Mucosa of descending colon (tissue), 3 donors: ENCODE results near the gene ANKRD17. TPM values are rescaled to one million over a fixed set of nuclear protein-coding genes. Genes with fewer than 3 reads are reported as not detected.

Source experiments
- ATAC-seq: fragments of 200-7000 bp; cut with Tn5 transposase; one replicate; pipeline ENCODE4 v1.9.1; 2020; ENCODE audit warnings: mild to moderate bottlenecking, moderate library complexity
- DNase-seq, 3 donors: peaks; one replicate each; pipeline ENCODE4 v3.0.0-alpha.2; 2020
- H3K36me3 ChIP-seq: fragments of 200-600 bp; one replicate; pipeline ENCODE4 v1.8.0; 2021; ENCODE audit warnings: low read depth, mild to moderate bottlenecking
- H3K4me1 ChIP-seq: fragments of 200-600 bp; one replicate; pipeline ENCODE4 v1.8.0; 2021; ENCODE audit warnings: low read depth, mild to moderate bottlenecking
- H3K4me3 ChIP-seq: fragments of 200-600 bp; one replicate; pipeline ENCODE4 v1.8.0; 2021; ENCODE audit warnings: mild to moderate bottlenecking
- H3K9me3 ChIP-seq: fragments of 200-600 bp; one replicate; pipeline ENCODE4 v1.8.0; 2021; ENCODE audit warnings: mild to moderate bottlenecking
- intact Hi-C, 2 donors: fragments of 100-400 bp; cut with DNase I in 1 of 2; cut with micrococcal nuclease in 1 of 2; formaldehyde crosslinking; loops; one replicate each; pipeline versions ENCODE4 v1.11.0 to v1.11.1; 2022; cut with DNase I, micrococcal nuclease
- total RNA-seq, 3 donors: library from RNA; stranded (reverse); fragmentation: NEBNext Ultra II Directional in 2 of 3; extraction: Animal tissue kit (Norgen Biotek cat#: 25700) in 2 of 3; gene quantifications; one replicate each; pipeline versions ENCODE4 v1.2.1 to v1.2.4, GENCODE V29; 2021 to 2023
- TF ChIP-seq, protein P1 (sequence below): fragments of 200-600 bp; IDR thresholded peaks from one replicate; pipeline ENCODE4 v1.8.0; 2022; ENCODE audit warnings: antibody characterized with exemption, mild to moderate bottlenecking
- donor health status: DM: no; HTN: no; CAD: no; lungs with moderate emphysema.
- donor health status: DM: no; HTN: no; CAD: no.
- donor health status: DM: no; HTN: yes; CAD: no.

The ANKRD17 gene
- total RNA-seq, 3 donors from 2014 or later = 62.4 to 75.3 (median 70.4) TPM

DNA sequence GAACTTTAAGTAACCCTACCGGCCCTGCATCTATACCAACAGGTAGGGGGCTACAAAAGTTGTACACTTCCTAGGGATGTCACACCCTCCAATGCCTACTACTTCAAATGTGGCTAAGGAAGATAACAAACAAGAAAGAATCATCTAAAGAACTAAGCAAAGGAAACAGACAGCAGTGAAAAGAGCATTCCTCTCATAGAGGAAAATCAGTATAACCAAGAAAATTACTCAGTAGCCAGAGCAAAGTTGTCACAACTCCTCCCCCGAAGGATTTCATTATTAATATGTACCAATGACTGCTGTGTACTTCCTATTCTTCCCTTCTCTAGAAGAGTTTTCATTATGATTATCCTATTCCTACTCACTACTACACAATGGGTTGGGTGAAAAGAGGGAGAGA is 12.6 kb downstream of the ANKRD17 start:
- TF ChIP-seq, protein P1, sequence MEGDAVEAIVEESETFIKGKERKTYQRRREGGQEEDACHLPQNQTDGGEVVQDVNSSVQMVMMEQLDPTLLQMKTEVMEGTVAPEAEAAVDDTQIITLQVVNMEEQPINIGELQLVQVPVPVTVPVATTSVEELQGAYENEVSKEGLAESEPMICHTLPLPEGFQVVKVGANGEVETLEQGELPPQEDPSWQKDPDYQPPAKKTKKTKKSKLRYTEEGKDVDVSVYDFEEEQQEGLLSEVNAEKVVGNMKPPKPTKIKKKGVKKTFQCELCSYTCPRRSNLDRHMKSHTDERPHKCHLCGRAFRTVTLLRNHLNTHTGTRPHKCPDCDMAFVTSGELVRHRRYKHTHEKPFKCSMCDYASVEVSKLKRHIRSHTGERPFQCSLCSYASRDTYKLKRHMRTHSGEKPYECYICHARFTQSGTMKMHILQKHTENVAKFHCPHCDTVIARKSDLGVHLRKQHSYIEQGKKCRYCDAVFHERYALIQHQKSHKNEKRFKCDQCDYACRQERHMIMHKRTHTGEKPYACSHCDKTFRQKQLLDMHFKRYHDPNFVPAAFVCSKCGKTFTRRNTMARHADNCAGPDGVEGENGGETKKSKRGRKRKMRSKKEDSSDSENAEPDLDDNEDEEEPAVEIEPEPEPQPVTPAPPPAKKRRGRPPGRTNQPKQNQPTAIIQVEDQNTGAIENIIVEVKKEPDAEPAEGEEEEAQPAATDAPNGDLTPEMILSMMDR = no peak
- no peak for ATAC-seq
- no peaks in the 10 kb centered on the region for H3K36me3 ChIP-seq
- DNase-seq = no peak
- intact Hi-C loops = loop anchor here in 1 of 2 donors (10.0 kb wide), 1 partner anchor 171 kb away; no protein-coding TSS in a partner anchor
- no peak overlapping the region for H3K4me3 ChIP-seq
- H3K4me1 ChIP-seq = peaks cover 11% of the 10 kb centered on the region
- no peaks in the 10 kb centered on the region for H3K9me3 ChIP-seq

DNA sequence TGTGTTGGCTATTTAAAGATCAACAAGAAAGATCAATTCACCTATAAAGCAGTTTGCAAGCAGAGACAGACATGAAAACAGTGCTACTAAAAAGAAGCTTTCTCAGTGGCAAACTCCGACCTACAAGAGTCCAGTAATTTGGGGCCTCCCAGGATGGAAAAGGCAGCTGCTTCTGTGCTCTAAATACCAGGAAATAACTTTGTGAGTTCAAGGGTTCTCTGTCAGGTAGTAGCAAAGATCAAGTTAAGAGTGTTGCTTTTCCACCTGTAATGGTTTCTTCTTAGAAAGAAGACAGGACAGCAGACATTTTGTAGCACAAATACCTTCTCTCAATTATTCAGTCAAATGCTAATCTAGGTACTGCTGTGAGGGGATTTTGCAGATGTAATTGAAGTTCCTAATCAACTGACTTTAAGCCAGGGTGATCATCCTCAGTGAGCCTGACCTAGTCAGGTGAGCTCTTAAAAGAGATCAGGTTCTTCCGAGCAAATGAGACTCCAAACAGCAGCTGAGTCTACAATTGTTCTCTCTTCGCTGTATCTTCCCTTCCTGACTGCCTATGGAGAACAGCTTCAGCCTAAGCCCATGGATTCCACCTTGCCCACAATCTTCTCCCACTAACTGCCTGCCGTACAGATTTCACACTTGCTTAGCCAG is 13.5 kb downstream of the ANKRD17 start:
- Histone ChIP-seq H3K9me3 (no peaks in the 10 kb centered on the region), H3K4me1 (peaks cover 11% of the 10 kb centered on the region), H3K36me3 (no peaks in the 10 kb centered on the region), H3K4me3 (no peak overlapping the region)
- ATAC-seq (peak; percentile 80), DNase-seq (no peak)
- intact Hi-C loops = loop anchor here in 1 of 2 donors (10.0 kb wide), 1 partner anchor 170 kb away; no protein-coding TSS in a partner anchor
- TF ChIP-seq, protein P1 = no peak

DNA sequence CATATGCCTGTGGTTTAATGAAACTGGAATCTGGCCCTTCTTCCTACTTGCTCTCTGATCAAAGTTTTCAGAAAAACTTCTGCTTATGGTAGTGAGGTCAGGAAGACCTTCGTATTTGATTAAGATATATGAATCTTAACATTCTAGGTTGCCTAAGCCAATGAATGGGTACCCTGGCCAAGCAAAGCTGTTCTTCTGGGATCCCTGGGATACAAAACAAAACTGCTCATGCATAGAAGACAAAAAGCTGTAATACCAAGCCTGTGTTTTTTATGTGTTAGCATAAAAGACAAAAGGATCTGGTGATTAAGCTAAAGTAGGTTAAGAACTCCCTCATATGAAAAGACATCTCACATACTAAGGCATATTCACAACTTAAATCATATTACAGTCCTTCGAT is 21.6 kb downstream of the ANKRD17 start:
- Histone ChIP-seq H3K4me1 (no peaks in the 10 kb centered on the region), H3K36me3 (no peaks in the 10 kb centered on the region), H3K4me3 (no peak overlapping the region), H3K9me3 (no peaks in the 10 kb centered on the region)
- ATAC-seq = no peak
- intact Hi-C loops = no loop called here
- TF ChIP-seq, protein P1 = no peak
- DNase-seq = no peak

DNA sequence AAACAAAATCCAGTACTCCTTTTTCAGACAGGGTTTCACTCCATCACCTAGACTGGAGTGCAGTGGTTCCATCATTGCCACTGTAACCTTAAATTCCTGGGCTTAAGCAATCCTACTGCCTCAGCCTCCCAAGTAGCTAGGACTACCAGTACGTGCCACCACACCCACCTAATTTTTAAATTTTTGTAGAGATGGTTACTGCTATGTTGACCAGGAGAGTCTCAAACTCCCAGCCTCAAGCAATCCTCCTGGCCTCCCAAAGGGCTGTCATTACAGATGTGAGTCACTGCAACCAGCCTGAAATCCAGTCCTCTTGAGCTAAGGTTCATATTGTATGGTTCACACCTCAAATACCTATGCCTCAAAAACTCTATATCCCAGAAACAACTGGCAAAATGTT is 22.4 kb downstream of the ANKRD17 start:
- no peak overlapping the region for H3K4me3 ChIP-seq
- H3K36me3 ChIP-seq = no peaks in the 10 kb centered on the region
- no peaks in the 10 kb centered on the region for H3K9me3 ChIP-seq
- intact Hi-C loops = no loop called here
- ATAC-seq (no peak), DNase-seq (no peak)
- TF ChIP-seq, protein P1 = no peak
- no peaks in the 10 kb centered on the region for H3K4me1 ChIP-seq

DNA sequence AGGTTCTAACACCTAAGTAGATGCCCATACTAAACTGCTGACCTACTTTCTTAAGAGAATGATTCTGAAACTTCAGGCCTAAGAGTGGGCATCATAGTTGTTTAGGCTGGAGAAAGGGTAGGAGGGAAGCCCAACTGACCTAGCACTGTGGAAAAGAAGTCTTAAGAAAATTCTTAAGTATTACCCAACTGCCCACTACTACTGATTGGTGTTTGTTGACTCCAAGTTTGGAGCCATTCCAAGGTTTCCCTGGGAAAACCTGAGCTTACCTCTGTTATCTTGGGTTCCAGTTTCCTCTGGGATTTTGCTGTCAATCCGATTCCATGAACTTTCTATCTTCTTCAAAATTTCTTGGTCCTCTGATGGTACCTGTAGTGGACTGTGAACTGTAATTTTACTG is 23.9 kb downstream of the ANKRD17 start:
- Histone ChIP-seq H3K36me3 (no peaks in the 10 kb centered on the region), H3K9me3 (no peaks in the 10 kb centered on the region), H3K4me3 (no peak overlapping the region), H3K4me1 (no peaks in the 10 kb centered on the region)
- no peak for ATAC-seq
- DNase-seq = no peak
- TF ChIP-seq, protein P1 = no peak
- intact Hi-C loops = no loop called here
